IMR-90 (cell line): ENCODE results near the gene MTG1. TPM values are rescaled to one million over a fixed set of nuclear protein-coding genes. Genes with fewer than 3 reads are reported as not detected.

Source experiments
- ATAC-seq: fragments of 200-7000 bp; cut with Tn5 transposase; 2 replicates; pipeline ENCODE4 v1.9.1; 2020; ENCODE audit warnings: low read depth, mild to moderate bottlenecking, moderate library complexity
- BruUV-seq: library from RNA; stranded (reverse); fragments of 400-500 nt; replicated peaks from 2 replicates; lab custom pipeline; 2021; lab: Mats Ljungman, UMichigan
- CTCF ChIA-PET: fragments of 300-600 bp; formaldehyde crosslinking; extraction: SDS; loops from one replicate; lab custom pipeline; 2021; ENCODE audit warnings: antibody characterized with exemption; lab: Yijun Ruan, JAX
- POLR2A ChIA-PET: fragments of 300-600 bp; sonication (Branson Sonifier 250); formaldehyde crosslinking; loops from one replicate; lab custom pipeline; 2022; ENCODE audit warnings: antibody characterized with exemption; ENCODE audit not compliant: unreplicated experiment; lab: Charles Lee
- DNase-seq: peaks from one replicate; pipeline ENCODE4 v3.0.0; 2013
- H2AFZ ChIP-seq: replicated peaks from 2 replicates; pipeline ENCODE3; 2013; ENCODE audit warnings: low read length, mild to moderate bottlenecking; ENCODE audit not compliant: poor library complexity
- H2AK5ac ChIP-seq: 2 replicates; pipeline ENCODE4 v1.6.1; 2013; ENCODE audit warnings: low read depth, low read length, inconsistent platforms
- H2AK9ac ChIP-seq: replicated peaks from 2 replicates; pipeline ENCODE3; 2013; ENCODE audit warnings: mild to moderate bottlenecking, low read depth, low read length, moderate library complexity; ENCODE audit not compliant: poor library complexity
- H2BK120ac ChIP-seq: 2 replicates; pipeline ENCODE4 v1.6.1; 2013; ENCODE audit warnings: low read depth, low read length, inconsistent platforms
- H2BK15ac ChIP-seq: 3 replicates; pipeline ENCODE4 v1.6.1; 2013; ENCODE audit warnings: low read depth, low read length, inconsistent platforms
- H2BK20ac ChIP-seq: 2 replicates; pipeline ENCODE4 v1.6.1; 2013; ENCODE audit warnings: low read depth, mild to moderate bottlenecking, inconsistent platforms, low read length, moderate library complexity
- H2BK5ac ChIP-seq: 2 replicates; pipeline ENCODE4 v1.6.1; 2013; ENCODE audit warnings: mild to moderate bottlenecking, low read depth, low read length, inconsistent platforms; ENCODE audit not compliant: poor library complexity, severe bottlenecking
- H3K14ac ChIP-seq: replicated peaks from 2 replicates; pipeline ENCODE4 v1.6.1; 2013; ENCODE audit warnings: low read depth, low read length, inconsistent platforms
- H3K18ac ChIP-seq: 2 replicates; pipeline ENCODE4 v1.6.1; 2013; ENCODE audit warnings: low read depth, low read length, control low read depth
- H3K23ac ChIP-seq: 2 replicates; pipeline ENCODE4 v1.6.1; 2013; ENCODE audit warnings: low read depth, low read length, inconsistent platforms
- H3K27ac ChIP-seq: 2 replicates; pipeline ENCODE4 v1.5.1; 2013; ENCODE audit warnings: mild to moderate bottlenecking, control low read depth, low read length; ENCODE audit not compliant: insufficient read depth
- H3K27me3 ChIP-seq: 2 replicates; pipeline ENCODE4 v1.6.1; 2013; ENCODE audit warnings: low read length; ENCODE audit not compliant: control insufficient read depth, insufficient read depth
- H3K36me3 ChIP-seq: 2 replicates; pipeline ENCODE4 v1.6.1; 2013; ENCODE audit warnings: low read length, mixed read lengths; ENCODE audit not compliant: control insufficient read depth, insufficient read depth
- H3K4ac ChIP-seq: 2 replicates; pipeline ENCODE4 v1.6.1; 2013; ENCODE audit warnings: low read depth, low read length, inconsistent platforms
- H3K4me1 ChIP-seq: 2 replicates; pipeline ENCODE4 v1.6.1; 2013; ENCODE audit warnings: low read length, mixed read lengths; ENCODE audit not compliant: control insufficient read depth, insufficient read depth
- H3K4me2 ChIP-seq: 2 replicates; pipeline ENCODE4 v1.6.1; 2013; ENCODE audit warnings: low read depth, mild to moderate bottlenecking, control low read depth, low read length, moderate library complexity
- H3K4me3 ChIP-seq: 2 replicates; pipeline ENCODE4 v1.5.1; 2013; ENCODE audit warnings: low read depth, mild to moderate bottlenecking, control low read depth, low read length, moderate library complexity; ENCODE audit not compliant: insufficient read depth
- H3K56ac ChIP-seq: 2 replicates; pipeline ENCODE4 v1.6.1; 2013; ENCODE audit warnings: low read length, inconsistent platforms; ENCODE audit not compliant: insufficient read depth; ENCODE audit errors: extremely low read depth
- H3K79me1 ChIP-seq, 2 experiments: 2 replicates each; pipeline ENCODE4 v1.6.1; 2013; ENCODE audit warnings: low read length in 2 of 2, inconsistent platforms in 1 of 2, low read depth in 1 of 2
- H3K9ac ChIP-seq: 2 replicates; pipeline ENCODE4 v1.6.1; 2013; ENCODE audit warnings: low read depth, low read length, control low read depth
- H3K9me1 ChIP-seq: 2 replicates; pipeline ENCODE4 v1.6.1; 2013; ENCODE audit warnings: low read length, inconsistent platforms; ENCODE audit not compliant: insufficient read depth
- H3K9me3 ChIP-seq: 2 replicates; pipeline ENCODE4 v1.6.1; 2013; ENCODE audit warnings: low read length; ENCODE audit not compliant: control insufficient read depth, insufficient read depth
- H4K20me1 ChIP-seq: 2 replicates; pipeline ENCODE4 v1.6.1; 2013; ENCODE audit warnings: low read length, inconsistent platforms; ENCODE audit not compliant: insufficient read depth
- H4K5ac ChIP-seq: 2 replicates; pipeline ENCODE4 v1.6.1; 2013; ENCODE audit warnings: mild to moderate bottlenecking, low read depth, low read length, control low read depth
- H4K8ac ChIP-seq, 2 experiments: 2 replicates each; pipeline ENCODE4 v1.6.1; 2013; ENCODE audit warnings: low read depth in 2 of 2, low read length in 2 of 2, control low read depth in 1 of 2, inconsistent platforms in 1 of 2
- H4K91ac ChIP-seq: 2 replicates; pipeline ENCODE4 v1.6.1; 2013; ENCODE audit warnings: low read depth, low read length, inconsistent platforms; ENCODE audit not compliant: insufficient read depth
- BHLHE40 ChIP-seq: fragments of 150-350 bp; IDR thresholded peaks from 2 replicates; pipeline ENCODE4 v1.6.1; 2016; ENCODE audit warnings: mild to moderate bottlenecking, low read depth, low read length
- CEBPB ChIP-seq: IDR thresholded peaks from 2 replicates; pipeline ENCODE4 v1.6.1; 2012; ENCODE audit warnings: low read depth, low read length, improper control_type of control experiment
- CHD1 ChIP-seq: IDR thresholded peaks from 2 replicates; pipeline ENCODE4 v1.6.1; 2012; ENCODE audit warnings: low read depth, low read length, improper control_type of control experiment
- MAFK ChIP-seq: IDR thresholded peaks from 2 replicates; pipeline ENCODE4 v1.6.1; 2012; ENCODE audit warnings: low read depth, low read length, improper control_type of control experiment
- MAZ ChIP-seq: IDR thresholded peaks from 2 replicates; pipeline ENCODE4 v1.6.1; 2012; ENCODE audit warnings: low read depth, mild to moderate bottlenecking, low read length, improper control_type of control experiment, moderate library complexity, borderline replicate concordance
- MXI1 ChIP-seq: IDR thresholded peaks from 2 replicates; pipeline ENCODE4 v1.6.1; 2012; ENCODE audit warnings: low read depth, mild to moderate bottlenecking, low read length, moderate library complexity, borderline replicate concordance
- NFE2L2 ChIP-seq: fragments of 150-350 bp; IDR thresholded peaks from 2 replicates; pipeline ENCODE4 v1.6.1; 2016; ENCODE audit warnings: low read depth, mild to moderate bottlenecking, low read length
- POLR2A ChIP-seq: IDR thresholded peaks from 2 replicates; pipeline ENCODE4 v1.6.1; 2012; ENCODE audit warnings: mild to moderate bottlenecking, low read depth, low read length
- RAD21 ChIP-seq: IDR thresholded peaks from 2 replicates; pipeline ENCODE4 v1.6.1; 2012; ENCODE audit warnings: low read length, improper control_type of control experiment
- RCOR1 ChIP-seq: IDR thresholded peaks from 2 replicates; pipeline ENCODE4 v1.6.1; 2012; ENCODE audit warnings: mild to moderate bottlenecking, low read length, improper control_type of control experiment; ENCODE audit not compliant: insufficient replicate concordance
- RFX5 ChIP-seq: IDR thresholded peaks from 2 replicates; pipeline ENCODE4 v1.8.0; 2012; ENCODE audit warnings: low read depth, mild to moderate bottlenecking, low read length, moderate library complexity
- SMC3 ChIP-seq: fragments of 150-350 bp; IDR thresholded peaks from 2 replicates; pipeline ENCODE4 v1.6.1; 2016; ENCODE audit warnings: low read depth, mild to moderate bottlenecking, antibody characterized with exemption, low read length, moderate library complexity
- WGBS, 2 experiments: methylation state at CpG; one replicate each; pipeline versions ENCODE4 v1.1.5 to v1.1.7; 2013; ENCODE audit warnings: missing lambda C conversion rate in 2 of 2; ENCODE audit not compliant: insufficient read length in 1 of 2; ENCODE audit errors: extremely low coverage in 2 of 2; 5-methylcytosine and 5-hydroxymethylcytosine counted together
- dilution Hi-C: fragments of 300-500 bp; cut with HindIII; formaldehyde crosslinking; loops from one replicate; pipeline ENCODE4 v1.14.3; 2018; ENCODE audit warnings: low sequenced_read_pairs; ENCODE audit not compliant: unreplicated experiment
- in situ Hi-C: fragments of 300-500 bp; cut with MboI; formaldehyde crosslinking; loops from 3 replicates; pipeline ENCODE4 v1.14.3; 2019; ENCODE audit warnings: low sequenced_read_pairs, inconsistent platforms, mixed read lengths
- intact Hi-C: fragments of 100-400 bp; cut with micrococcal nuclease; formaldehyde crosslinking; loops from 2 replicates; pipeline ENCODE4 v1.10.0; 2022
- polyA plus RNA-seq, 3 experiments: library from polyadenylated mRNA; depleted of rRNA; stranded (reverse); fragments of >200 nt; gene quantifications; 2 replicates each; pipeline ENCODE4 v1.2.3, GENCODE V29; 2012; ENCODE audit warnings: low replicate concordance in 1 of 3
- total RNA-seq: library from RNA; depleted of rRNA; stranded (reverse); fragments of >200 nt; gene quantifications from 2 replicates; pipeline ENCODE4 v1.2.3, GENCODE V29; 2012
- TF ChIP-seq, protein P1 (sequence below): fragments of 150-350 bp; IDR thresholded peaks from 2 replicates; pipeline ENCODE4 v1.6.1; 2016; ENCODE audit warnings: low read depth, mild to moderate bottlenecking, low read length, moderate library complexity, borderline replicate concordance

Gene MTG1
- total and polyA plus RNA-seq, 2 of the 4 experiments (the other 2 are of a cell fraction) = 38.5 to 64.8 TPM

- TF ChIP-seq POLR2A (no peak), MAFK (no peak)
Observed at GRCh38 chr10:133442967-133443924, 49.3 kb downstream of the MTG1 start (continued).

DNA sequence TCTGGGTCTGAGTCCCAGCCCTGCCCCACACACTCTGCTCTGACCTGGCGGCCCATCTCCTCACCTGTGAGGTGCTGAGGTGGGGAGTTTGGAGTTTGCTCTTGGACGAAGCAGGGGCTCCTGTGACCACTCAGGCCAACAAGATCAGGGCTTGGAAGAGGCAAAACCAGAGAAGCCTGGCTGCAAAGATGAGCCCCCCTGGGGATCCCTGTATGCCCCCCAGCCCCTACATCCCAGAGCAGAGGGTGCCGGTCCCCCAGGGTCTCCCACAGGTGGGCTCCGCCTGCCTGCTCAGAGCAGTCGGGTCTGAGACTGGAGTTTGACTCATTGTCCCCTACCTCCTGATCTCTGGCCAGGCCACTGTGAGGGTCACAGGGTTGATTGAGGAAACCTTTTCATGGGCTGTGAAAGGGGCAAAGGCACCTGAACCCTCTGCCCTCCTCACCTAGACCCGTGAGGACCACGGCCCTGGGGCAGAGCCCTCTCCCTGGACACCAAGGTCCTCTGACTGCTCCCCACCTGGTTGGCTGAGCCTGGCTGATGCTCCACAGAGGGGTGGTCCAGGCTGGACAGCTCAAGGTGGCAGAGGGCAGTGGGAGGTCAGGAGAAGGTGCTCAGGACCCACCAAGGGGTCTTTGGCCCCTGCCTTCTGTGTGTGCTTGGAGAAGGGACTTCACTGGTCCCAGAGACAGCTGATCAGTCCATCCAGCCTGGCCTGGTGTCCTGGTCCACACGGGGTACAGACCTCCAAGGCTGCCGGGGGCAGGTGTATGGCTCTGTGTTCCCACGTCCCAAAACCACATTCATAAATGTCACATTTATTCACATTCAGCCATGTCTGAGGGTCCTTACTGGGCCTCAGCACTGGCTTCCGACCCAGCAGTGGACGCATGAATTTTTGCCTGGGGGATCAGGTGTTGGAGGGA lies 50.6 kb downstream of the MTG1 start:
- no peak overlapping the region for H4K91ac ChIP-seq
- H3K36me3 ChIP-seq = no peaks in the 10 kb centered on the region
- no peak overlapping the region for H3K23ac ChIP-seq
- POLR2A ChIA-PET = no interaction called here
- no peak overlapping the region for H3K56ac ChIP-seq
- H3K4me3 ChIP-seq = no peak overlapping the region
- intact Hi-C loops (no loop called here), dilution Hi-C loops (no loop called here), in situ Hi-C loops (no loop called here)
- H3K18ac ChIP-seq = no peak overlapping the region
- ATAC-seq (no peak), DNase-seq (no peak)
- BruUV-seq = no TSS peak
- H2BK15ac ChIP-seq = no peak overlapping the region
- no peak overlapping the region for H2AFZ ChIP-seq
- H3K4me2 ChIP-seq = no peak overlapping the region
- no peak overlapping the region for H3K4ac ChIP-seq
- no peak overlapping the region for H2AK5ac ChIP-seq
- H2BK5ac ChIP-seq = no peak overlapping the region
- TF ChIP-seq MXI1 = no peak
- TF ChIP-seq, protein P1, sequence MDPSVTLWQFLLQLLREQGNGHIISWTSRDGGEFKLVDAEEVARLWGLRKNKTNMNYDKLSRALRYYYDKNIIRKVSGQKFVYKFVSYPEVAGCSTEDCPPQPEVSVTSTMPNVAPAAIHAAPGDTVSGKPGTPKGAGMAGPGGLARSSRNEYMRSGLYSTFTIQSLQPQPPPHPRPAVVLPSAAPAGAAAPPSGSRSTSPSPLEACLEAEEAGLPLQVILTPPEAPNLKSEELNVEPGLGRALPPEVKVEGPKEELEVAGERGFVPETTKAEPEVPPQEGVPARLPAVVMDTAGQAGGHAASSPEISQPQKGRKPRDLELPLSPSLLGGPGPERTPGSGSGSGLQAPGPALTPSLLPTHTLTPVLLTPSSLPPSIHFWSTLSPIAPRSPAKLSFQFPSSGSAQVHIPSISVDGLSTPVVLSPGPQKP = no peak
- TF ChIP-seq SMC3 = no peak
- no peak for TF ChIP-seq MAFK
- no peak for TF ChIP-seq NFE2L2
- TF ChIP-seq RCOR1 = no peak
- no peak for TF ChIP-seq POLR2A
- no peak for TF ChIP-seq RAD21
- TF ChIP-seq MAZ = no peak
- TF ChIP-seq BHLHE40 = no peak
- TF ChIP-seq CHD1 = no peak
- TF ChIP-seq CEBPB = no peak
- TF ChIP-seq RFX5 = no peak
- H3K14ac ChIP-seq = no peak overlapping the region
- H2BK20ac ChIP-seq = no peak overlapping the region
- H3K27me3 ChIP-seq = no peaks in the 10 kb centered on the region
- no peak overlapping the region for H3K9ac ChIP-seq
- no peaks in the 10 kb centered on the region for H4K20me1 ChIP-seq
- H2BK120ac ChIP-seq = no peak overlapping the region
- H3K9me1 ChIP-seq = no peaks in the 10 kb centered on the region
- 100% methylated on average over 1 of the region's 12 CpGs; no CpG with 5 or more reads in 1 of the 2 experiments for WGBS, 2 experiments
- H3K79me1 ChIP-seq = no peaks in the 10 kb centered on the region
- CTCF ChIA-PET = no interaction called here
- no peak overlapping the region for H4K5ac ChIP-seq
- H4K8ac ChIP-seq = no peak overlapping the region
- H2AK9ac ChIP-seq = no peak overlapping the region
- H3K4me1 ChIP-seq = no peaks in the 10 kb centered on the region
- H3K27ac ChIP-seq = no peak overlapping the region
- peaks cover 15% of the 10 kb centered on the region for H3K9me3 ChIP-seq
